ENCODE measurements around the gene GRPR. TPM values are rescaled to one million over a fixed set of nuclear protein-coding genes. Genes with fewer than 3 reads are reported as not detected.
"Not testable (repeated sequence)": the region's sequence is repeated elsewhere in the genome, so short reads cannot be mapped to it uniquely, and the experiment has no call there.

GRPR gene
- total RNA-seq, 1 donor from 2014 or later: 0.16 TPM

- DNase-seq: no peak
- intact Hi-C loops (cut with micrococcal nuclease): no loop called here
- Mint-ChIP-seq H3K36me3 (ENCODE audit: low read depth) (no peaks in the 10 kb centered on the region), H3K9me3 (no peaks in the 10 kb centered on the region), H3K27me3 (no peaks in the 10 kb centered on the region), H3K4me3 (no peak overlapping the region), H3K27ac (no peak overlapping the region), H3K4me1 (no peaks in the 10 kb centered on the region)
- TF ChIP-seq CTCF (IDR thresholded peaks at IDR 0.05): no peak
- no peak for ATAC-seq (ENCODE audit: low read depth)
- POLR2A ChIA-PET: no interaction called here
- CTCF ChIA-PET: no interaction called here
These were observed 21.1 kb downstream of the GRPR start for GRCh38 chrX:16144420-16144819.

- H3K27me3 Mint-ChIP-seq; H3K36me3 Mint-ChIP-seq (ENCODE audit: low read depth); ATAC-seq (ENCODE audit: low read depth); H3K4me1 Mint-ChIP-seq; H3K9me3 Mint-ChIP-seq; POLR2A ChIA-PET; intact Hi-C loops (cut with micrococcal nuclease); H3K27ac Mint-ChIP-seq; CTCF ChIA-PET; H3K4me3 Mint-ChIP-seq; DNase-seq: not testable (repeated sequence)
These were observed 21.7 kb downstream of the GRPR start for GRCh38 chrX:16145093-16145492.

- H3K4me3 Mint-ChIP-seq: no peak overlapping the region
- no peaks in the 10 kb centered on the region for H3K36me3 Mint-ChIP-seq (ENCODE audit: low read depth)
- ATAC-seq (ENCODE audit: low read depth) (no peak), DNase-seq (no peak)
- H3K27me3 Mint-ChIP-seq: no peaks in the 10 kb centered on the region
- H3K27ac Mint-ChIP-seq: no peak overlapping the region
- CTCF ChIA-PET: no interaction called here
- no peaks in the 10 kb centered on the region for H3K9me3 Mint-ChIP-seq
- H3K4me1 Mint-ChIP-seq: no peaks in the 10 kb centered on the region
- POLR2A ChIA-PET: no interaction called here
- no peak for TF ChIP-seq CTCF (IDR thresholded peaks at IDR 0.05)
- intact Hi-C loops (cut with micrococcal nuclease): no loop called here
These were observed 22.3 kb downstream of the GRPR start for GRCh38 chrX:16145656-16146055.

- no peak for ATAC-seq (ENCODE audit: low read depth)
- TF ChIP-seq CTCF (IDR thresholded peaks at IDR 0.05): no peak
- Mint-ChIP-seq H3K36me3 (ENCODE audit: low read depth) (no peaks in the 10 kb centered on the region), H3K27ac (no peak overlapping the region), H3K4me1 (no peaks in the 10 kb centered on the region), H3K27me3 (no peaks in the 10 kb centered on the region), H3K4me3 (no peak overlapping the region), H3K9me3 (no peaks in the 10 kb centered on the region)
- CTCF ChIA-PET: no interaction called here
- DNase-seq: no peak
- intact Hi-C loops (cut with micrococcal nuclease): no loop called here
- POLR2A ChIA-PET: interaction anchor here (0.6 kb wide), 1 partner anchor 34 kb away, joined by 4 read pairs; no protein-coding TSS in a partner anchor
These were observed 25.5 kb downstream of the GRPR start for GRCh38 chrX:16148896-16149295.

- intact Hi-C loops (cut with micrococcal nuclease): no loop called here
- Mint-ChIP-seq H3K4me3 (no peak overlapping the region), H3K27me3 (no peaks in the 10 kb centered on the region), H3K9me3 (no peaks in the 10 kb centered on the region), H3K4me1 (no peaks in the 10 kb centered on the region), H3K36me3 (ENCODE audit: low read depth) (no peaks in the 10 kb centered on the region), H3K27ac (no peak overlapping the region)
- POLR2A ChIA-PET: no interaction called here
- CTCF ChIA-PET: no interaction called here
- no peak for DNase-seq
- no peak for TF ChIP-seq CTCF (IDR thresholded peaks at IDR 0.05)
- no peak for ATAC-seq (ENCODE audit: low read depth)
These were observed 32.3 kb downstream of the GRPR start for GRCh38 chrX:16155581-16156096.

GRCh38 chrX:16156692-16157331 lies 33.4 kb downstream of the GRPR start:
- CTCF ChIA-PET: no interaction called here
- no peaks in the 10 kb centered on the region for H3K36me3 Mint-ChIP-seq (ENCODE audit: low read depth)
- no peaks in the 10 kb centered on the region for H3K4me1 Mint-ChIP-seq
- no peak overlapping the region for H3K4me3 Mint-ChIP-seq
- ATAC-seq (ENCODE audit: low read depth) (no peak), DNase-seq (no peak)
- TF ChIP-seq CTCF (IDR thresholded peaks at IDR 0.05): no peak
- no peaks in the 10 kb centered on the region for H3K27me3 Mint-ChIP-seq
- POLR2A ChIA-PET: no interaction called here
- H3K27ac Mint-ChIP-seq: no peak overlapping the region
- H3K9me3 Mint-ChIP-seq: no peaks in the 10 kb centered on the region
- intact Hi-C loops (cut with micrococcal nuclease): no loop called here

Data from activated B cell treated with CpG ODN at 0.5 μM for 24 hours (primary cell).